Endothelial cell of hepatic sinusoid (primary cell): ENCODE results near the gene PIEZO1.
"Not testable (repeated sequence)": the region's sequence is repeated elsewhere in the genome, so short reads cannot be mapped to it uniquely, and the experiment has no call there.

Experiments
- in situ Hi-C: cut with HindIII; loops from 2 replicates; pipeline ENCODE4 v1.10.0; 2017; ENCODE audit warnings: low sequenced_read_pairs

The PIEZO1 gene, protein sequence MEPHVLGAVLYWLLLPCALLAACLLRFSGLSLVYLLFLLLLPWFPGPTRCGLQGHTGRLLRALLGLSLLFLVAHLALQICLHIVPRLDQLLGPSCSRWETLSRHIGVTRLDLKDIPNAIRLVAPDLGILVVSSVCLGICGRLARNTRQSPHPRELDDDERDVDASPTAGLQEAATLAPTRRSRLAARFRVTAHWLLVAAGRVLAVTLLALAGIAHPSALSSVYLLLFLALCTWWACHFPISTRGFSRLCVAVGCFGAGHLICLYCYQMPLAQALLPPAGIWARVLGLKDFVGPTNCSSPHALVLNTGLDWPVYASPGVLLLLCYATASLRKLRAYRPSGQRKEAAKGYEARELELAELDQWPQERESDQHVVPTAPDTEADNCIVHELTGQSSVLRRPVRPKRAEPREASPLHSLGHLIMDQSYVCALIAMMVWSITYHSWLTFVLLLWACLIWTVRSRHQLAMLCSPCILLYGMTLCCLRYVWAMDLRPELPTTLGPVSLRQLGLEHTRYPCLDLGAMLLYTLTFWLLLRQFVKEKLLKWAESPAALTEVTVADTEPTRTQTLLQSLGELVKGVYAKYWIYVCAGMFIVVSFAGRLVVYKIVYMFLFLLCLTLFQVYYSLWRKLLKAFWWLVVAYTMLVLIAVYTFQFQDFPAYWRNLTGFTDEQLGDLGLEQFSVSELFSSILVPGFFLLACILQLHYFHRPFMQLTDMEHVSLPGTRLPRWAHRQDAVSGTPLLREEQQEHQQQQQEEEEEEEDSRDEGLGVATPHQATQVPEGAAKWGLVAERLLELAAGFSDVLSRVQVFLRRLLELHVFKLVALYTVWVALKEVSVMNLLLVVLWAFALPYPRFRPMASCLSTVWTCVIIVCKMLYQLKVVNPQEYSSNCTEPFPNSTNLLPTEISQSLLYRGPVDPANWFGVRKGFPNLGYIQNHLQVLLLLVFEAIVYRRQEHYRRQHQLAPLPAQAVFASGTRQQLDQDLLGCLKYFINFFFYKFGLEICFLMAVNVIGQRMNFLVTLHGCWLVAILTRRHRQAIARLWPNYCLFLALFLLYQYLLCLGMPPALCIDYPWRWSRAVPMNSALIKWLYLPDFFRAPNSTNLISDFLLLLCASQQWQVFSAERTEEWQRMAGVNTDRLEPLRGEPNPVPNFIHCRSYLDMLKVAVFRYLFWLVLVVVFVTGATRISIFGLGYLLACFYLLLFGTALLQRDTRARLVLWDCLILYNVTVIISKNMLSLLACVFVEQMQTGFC (N-terminal part only)

DNA sequence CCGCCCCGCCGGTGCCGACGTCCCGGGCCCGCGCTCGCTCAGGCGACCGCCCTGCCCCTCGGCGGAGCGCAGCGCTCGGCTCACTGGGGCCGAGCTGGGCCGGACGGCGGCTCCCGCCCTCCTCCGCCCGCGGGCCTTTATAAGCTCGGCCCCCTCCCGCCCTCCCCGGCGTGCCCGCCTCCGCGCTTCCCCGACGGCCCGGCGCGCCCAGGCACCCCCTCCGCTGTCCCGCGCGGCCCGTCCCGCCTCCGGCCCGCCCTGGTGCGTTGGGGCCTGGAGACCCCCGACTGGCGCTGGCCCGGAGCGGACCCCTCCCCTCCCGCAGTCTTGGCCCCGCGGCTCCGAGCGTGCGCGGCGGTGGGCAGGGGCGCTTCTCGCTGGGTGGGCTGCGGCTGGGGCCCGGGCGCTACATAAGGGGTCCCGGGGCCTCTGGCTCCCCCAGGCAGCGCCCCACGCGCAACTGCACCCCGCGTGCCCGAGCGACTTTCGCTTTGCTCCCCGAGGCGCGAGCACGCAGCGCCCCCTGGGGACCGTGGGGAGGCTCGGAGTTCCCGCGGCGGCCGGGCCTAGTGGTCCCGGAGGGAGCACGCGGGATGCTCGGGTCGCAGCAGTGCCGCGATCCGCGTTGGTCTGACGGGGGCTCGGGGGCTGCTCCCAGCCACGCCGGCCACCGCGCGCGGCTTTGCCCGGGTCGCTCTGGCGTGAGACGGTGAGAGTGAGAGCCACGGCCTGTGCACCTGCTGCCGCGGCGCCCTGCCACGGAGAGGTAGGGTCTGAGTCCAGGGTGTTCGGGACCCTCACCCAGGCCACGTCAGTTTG lies at the start of gene PIEZO1:
Gene PIEZO1, minus strand, starts transcription at position 115 of the 819 bp plus-strand sequence. CDS start 256 bp downstream, outside the sequence.
- in situ Hi-C loops, result loop anchor here (5.0 to 10.0 kb wide), 2 partner anchors 108 to 429 kb away; partner anchors contain the start of gene ZNF778

DNA sequence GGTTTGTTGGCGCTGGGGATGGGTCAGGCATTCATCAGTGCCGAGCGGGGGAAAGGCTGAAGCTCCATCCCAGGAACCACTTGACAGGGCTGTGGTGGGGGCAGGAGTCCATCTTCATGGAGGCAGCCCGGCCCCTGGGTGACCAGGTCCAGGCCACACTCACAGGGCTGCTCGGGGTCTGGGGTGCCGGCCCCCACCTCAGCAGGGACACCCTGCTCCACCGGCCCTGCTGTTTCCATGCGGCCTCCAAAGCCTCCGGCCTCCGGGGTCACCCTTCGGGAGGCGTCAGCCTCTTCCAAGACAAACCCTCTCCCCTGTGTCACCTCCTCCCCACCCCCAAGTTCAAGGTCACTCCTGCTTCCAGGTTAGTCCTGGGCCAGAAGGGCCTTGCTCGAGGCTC lies 49.6 kb upstream of the PIEZO1 start:
- in situ Hi-C loops, result no loop called here

DNA sequence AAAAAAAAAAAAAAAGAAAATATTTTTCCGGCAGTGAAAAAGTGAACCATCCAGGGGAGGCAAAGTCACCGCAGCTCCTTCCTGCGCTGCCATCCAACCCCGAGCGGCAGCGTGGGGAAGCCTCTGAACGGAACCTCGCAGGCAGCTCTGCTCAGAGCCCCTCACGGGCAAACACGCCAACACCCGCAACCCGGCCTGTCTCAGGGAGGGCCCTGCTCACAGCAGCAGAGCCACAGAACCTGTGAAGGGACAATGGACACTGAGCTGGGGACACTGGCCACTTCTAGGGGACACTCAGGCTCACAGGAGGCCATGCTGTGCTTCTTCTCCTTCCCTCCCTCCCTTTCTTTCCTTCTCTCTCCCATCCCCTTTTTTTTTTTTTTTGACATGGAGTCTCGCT lies 48.1 kb upstream of the PIEZO1 start:
- in situ Hi-C loops, result no loop called here

DNA sequence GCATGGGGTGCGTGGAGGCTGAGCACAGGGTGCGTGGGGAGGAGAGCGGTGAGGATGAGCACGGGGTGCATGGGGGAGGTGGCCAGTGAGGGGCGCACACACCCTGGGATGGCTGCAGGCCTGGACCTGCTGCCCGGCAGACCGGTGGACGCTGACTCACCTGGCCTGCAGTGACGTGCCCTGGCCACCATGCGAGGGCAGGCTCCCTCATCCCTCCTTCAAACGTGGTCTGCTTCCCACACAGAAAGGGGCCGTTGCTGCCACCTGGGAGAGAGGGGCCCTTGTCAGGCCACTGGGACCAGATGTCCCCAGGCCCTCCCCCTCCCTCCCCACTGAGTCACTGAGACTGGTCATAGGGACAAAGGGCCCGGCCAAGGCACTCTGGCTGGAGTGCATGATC lies 46.8 kb upstream of the PIEZO1 start:
- in situ Hi-C loops, result no loop called here

DNA sequence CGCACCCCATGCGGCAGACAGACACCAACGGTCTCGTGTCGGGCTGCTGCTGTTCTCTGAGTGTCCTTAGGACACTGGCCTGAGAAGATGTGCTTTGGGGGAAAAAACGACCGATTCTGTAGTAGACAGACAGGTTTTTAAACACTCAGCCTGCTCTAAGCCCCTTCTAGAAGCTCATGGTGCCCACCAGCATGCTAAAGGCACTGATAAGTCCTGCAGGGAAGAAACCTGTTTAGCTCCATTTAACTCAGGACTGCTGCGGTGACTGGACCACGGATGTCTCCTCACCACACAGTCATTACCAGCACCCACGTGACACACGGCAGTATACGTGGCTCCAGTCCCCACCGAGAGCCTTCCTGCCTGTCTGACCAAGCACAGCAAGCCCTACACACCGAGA lies 45.8 kb upstream of the PIEZO1 start:
- in situ Hi-C loops, result no loop called here

DNA sequence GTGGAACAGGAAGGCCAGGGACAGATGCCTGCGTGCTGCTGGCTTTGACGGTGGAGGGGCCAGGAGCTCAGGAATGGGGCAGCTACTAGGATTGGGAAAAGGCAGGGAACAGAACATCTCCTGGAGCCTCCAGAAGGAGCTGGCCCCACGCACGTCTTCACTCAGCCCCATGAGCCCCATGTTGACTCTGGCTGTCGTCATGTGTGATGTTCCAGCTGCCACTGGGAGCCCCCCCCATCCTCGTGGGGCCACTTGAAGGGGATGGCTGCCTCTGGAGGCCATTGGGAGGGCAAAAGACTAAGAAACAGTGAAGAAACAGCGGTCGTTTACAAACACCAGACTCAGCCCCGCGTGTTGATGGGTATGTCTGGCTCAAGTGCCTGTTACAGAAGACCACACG lies 45.2 kb upstream of the PIEZO1 start:
- in situ Hi-C loops, result no loop called here

DNA sequence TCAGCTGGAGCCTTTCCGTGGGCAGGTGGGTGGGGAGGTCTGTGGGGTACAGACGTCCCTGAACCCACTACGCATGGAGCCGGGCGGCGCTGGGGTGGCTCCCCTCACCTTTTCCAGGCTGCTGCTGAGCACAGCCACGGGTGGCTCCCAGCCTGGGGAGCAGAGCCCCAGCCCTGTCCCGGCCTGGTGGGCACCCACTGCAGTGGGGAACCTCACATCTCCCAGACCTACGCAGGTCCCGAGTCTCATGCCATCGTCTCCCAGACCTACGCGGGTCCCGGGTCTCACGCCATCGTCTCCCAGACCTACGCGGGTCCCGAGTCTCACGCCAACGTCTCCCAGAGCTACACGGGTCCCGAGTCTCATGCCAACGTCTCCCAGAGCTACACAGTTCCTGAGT lies 43.7 kb upstream of the PIEZO1 start:
- in situ Hi-C loops, result no loop called here

DNA sequence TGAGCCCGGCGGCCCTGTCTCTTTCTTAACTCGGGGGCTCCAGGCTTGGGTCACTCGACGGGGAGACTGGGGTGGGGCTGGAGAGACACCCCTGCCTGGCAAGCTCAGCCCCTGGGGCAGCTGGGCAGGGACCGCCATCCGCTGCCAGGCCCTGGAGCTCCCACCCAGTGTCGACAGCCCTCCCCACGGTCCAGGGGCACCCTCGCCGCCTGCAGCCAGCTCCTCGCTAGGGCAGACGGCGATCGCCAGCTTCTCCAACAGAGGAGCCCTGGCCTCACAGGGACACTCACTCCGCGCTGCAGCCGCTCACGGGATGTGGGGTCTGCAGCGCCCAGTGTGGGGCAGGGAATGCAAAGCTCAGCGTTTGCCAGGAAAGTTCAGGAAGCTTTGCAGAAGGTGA lies 42.7 kb upstream of the PIEZO1 start:
- in situ Hi-C loops, result no loop called here

DNA sequence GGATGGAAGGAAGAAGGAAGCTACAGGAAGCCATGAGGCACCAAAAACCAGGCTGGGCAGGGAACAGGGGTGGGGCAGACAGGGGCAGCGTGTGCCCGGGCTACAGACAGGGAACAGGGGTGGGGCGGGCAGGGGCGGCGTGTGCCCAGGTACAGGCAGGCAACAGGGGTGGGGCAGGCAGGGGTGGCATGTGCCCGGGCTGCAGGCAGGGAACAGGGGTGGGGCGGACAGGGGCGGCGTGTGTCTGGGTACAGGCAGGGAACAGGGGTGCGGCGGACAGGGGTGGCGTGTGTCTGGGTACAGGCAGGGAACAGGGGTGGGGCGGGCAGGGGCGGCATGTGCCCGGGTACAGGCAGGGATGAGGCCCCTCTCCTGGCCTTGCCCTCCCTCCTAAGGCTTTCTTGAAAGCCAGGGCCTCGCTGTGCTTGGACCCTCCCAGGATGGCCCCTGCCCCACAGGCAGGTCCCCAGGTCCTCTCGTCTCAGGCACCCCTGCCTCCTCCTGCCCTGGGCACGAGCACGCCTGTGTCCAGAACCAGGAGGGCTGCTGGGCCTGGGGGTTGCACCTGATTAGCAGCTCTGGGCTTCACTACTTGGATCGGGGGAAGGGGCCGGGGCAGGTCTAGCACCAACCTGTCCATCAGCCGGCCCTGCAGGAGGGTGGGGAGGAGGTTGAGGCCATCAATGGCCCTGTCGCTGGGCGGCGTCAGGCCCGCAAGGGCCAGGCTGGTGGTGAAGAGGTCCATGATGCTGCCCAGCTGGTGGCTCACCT lies 41.2 kb upstream of the PIEZO1 start:
- in situ Hi-C loops, result no loop called here

DNA sequence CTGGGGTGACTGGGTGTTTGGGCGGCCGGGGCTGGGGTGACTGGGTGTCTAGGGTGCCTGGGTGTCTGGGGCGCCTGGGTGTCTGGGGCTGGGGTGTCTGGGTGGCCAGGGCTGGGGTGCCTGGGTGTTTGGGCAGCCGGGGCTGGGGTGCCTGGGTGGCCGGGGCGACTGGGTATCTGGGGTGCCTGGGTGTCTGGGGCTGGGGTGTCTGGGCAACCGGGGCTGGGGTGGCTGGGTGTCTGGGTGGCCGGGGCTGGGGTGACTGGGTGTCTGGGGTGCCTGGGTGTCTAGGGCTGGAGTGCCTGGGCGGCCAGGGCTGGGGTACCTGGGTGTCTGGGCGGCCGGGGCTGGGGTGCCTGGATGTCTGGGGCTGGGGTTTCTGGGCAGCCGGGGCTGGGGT lies 40.1 kb upstream of the PIEZO1 start:
- in situ Hi-C loops, result no loop called here

DNA sequence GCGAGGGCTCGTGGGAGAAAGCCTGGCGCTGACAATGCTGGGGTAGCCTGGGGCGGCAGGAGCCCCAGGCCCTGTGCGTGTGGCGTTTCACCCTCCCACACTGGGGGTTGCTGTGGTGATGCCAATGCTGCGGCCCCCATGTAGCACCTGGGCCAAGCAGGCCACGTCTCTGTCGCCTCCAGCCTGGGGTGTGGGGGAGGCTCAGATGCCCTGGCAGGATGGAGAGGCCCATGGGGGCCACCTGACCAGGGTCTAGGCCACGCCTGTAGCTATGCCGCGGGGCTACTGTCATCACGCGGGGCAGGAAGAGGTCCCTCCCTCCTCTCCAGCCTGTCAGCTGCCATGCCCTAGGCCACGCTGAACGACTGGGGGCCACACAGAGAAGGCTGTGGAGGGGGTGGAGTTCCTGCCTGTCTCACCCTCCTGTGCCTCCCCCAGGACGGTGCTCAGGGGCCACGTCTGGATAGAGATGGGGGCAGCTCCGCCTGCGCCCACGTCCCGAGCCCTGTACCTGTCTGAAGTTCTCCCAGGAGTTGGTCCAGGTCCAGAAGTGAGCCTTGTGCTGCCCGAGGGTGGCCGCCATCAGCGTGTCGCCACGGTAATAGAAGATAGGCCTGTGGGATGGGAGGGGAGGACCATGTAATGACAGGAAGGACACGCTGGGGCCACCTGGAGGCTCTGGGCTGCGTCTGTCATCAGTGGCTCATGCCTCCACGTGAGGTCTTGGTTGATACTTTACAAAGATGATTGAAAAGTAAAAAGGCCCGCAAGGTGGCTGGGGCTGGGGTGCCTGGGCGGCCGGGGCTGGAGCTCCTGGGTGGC lies 39.4 kb upstream of the PIEZO1 start:
- in situ Hi-C loops, result no loop called here

DNA sequence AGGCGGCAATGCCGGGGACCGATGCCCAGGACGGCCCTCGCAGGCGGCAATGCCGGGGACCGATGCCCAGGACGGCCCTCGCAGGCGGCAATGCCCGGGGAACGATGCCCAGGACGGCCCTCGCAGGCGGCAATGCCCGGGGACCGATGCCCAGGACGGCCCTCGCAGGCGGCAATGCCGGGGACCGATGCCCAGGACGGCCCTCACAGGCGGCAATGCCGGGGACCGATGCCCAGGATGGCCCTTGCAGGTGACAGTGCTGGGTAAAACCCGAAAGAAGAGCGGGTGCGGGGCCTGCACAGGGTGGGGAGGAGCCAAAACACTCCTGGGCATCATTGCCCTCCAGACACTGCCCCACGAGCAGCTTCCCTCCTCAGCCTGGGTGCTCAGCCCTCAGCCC lies 38.6 kb upstream of the PIEZO1 start:
- in situ Hi-C loops, result not testable (repeated sequence)

DNA sequence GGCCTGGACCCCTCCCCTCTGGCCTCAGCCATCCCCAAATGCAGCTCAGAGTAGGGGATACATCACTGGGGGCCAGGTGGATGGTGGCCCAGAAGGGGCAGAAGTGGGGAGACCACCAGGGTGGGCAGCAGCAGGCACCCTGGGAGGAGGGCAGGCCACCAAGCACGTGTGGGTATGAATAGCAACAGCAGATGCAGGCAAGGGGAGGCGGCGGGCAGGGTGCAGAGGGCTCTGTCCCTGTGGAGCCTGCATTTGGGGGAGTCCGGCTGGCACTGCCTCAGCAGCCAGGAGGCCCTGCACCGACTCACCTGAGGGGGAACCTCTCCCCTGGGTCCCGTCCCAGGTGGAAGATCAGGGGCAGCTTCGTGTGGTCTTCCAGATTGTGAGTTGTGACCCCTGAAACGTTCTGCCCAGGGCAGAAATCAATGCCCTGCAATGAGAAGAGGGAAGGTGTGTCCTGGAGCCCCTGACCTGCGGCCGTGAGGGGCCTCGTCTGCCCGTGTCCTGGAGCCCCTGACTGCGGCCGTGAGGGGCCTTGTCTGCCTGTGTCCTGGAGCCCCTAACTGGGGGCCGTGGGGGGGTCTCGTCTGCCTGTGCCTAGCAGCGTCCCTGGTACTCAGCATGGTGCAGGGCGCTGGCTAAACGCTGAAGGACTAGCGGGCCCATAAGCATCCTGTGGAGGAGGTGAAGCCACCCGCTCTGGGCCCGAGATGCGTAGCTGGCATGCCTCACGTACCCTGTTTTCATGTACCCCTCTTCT lies 37.4 kb upstream of the PIEZO1 start:
- in situ Hi-C loops, result no loop called here

DNA sequence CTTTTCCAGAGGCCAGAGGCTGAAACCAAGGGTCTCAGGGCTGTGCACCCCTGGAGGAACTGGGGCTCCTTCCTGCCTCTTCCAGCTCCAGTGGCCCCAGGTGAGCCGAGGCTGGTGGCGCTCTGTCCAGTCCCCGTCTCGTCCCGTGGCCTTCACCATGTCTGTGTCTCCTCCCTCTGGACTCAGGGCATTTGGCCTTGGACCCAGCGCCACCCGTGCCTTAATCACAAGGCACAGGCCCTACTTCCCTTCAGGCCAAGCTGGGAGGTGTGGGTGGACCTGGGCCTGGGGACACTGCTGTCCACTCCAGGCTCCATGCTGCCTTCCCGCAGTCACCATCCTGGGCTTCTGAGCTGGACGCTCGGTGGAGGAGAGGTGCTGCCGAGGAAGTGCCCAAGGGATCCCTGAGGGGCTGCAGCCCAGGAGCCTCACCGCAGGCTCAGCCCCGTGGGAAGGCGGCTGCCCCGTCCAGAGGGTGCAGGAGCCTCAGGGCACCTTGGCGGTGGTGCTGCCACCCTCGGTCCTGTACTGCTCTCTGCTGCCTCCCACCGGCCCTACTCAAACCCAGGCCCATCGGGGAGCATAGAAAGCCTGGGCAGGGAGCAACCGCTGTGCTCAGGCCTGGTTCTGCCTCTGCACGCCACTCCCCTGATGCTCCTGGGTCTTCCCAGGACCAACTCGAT lies 36.3 kb upstream of the PIEZO1 start:
- in situ Hi-C loops, result no loop called here

DNA sequence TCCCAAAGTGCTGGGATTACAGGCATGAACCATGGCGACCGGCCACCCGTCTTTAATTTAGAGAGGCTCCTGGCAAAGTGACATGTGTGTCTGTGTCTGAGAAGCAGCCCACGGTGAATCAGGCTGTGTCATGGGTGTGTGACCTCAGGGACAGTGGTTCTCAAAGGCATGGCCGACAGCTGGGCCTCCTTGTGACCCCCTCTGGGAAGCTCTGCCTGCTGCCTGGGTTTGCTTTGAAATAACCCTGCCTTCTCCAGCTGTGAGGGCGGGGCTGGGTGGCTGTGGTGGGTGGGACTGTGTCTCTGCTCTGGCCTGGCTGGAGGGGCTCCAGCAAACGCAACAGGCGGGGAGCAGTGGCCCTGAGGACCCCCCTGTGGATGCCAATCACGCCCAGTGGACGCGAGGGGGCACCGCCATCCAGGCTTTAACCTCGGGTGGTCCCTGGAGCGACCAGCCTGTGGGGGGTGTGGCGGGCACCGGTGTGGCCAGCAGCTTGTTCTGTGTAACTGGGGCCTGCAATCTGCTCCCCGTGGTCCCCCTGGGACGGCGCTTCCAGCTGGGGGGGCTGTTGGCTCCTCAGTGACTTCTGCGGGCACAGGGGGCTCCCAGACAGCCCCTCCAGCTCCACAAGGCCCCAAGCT lies 35.5 kb upstream of the PIEZO1 start:
- in situ Hi-C loops, result no loop called here

DNA sequence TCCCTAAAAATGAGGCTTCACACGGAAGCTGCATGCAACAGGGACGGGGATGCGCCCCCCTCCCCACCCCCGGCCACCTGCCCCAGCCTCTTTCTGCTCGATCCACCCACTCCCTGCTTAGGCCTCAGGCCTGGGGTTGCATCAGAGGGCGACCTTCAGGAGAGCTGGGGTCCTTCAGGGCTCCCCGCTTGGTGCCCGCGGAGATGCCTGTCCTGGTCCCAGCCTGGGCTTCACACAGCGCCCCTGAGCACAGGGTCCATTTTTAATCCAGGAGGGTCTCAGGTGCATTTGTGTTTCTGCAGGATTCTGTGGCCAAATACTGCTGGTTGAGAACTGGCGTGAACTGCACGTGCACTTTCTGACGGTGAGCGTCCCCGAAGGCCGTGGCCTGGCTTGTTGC lies 34.1 kb upstream of the PIEZO1 start:
- in situ Hi-C loops, result no loop called here

DNA sequence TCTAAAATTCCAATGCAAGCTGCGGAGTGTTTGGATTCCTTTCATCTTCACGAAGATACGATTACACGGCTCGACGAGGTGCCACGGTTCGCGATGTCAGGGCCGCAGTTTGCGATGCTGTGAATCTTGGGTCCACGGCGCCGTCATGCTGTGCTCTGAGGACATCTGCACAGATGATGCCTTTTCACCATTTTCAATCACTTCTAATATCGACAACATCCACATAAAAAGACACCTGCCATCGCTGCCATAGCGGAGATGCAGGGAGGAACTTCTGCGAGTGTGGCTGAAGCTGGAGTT lies 33.5 kb upstream of the PIEZO1 start:
- in situ Hi-C loops, result no loop called here
